GM13976 (cell line): ENCODE data around the gene PLEKHO2.

Experiments
- DNase-seq: peaks from one replicate; pipeline ENCODE4 v3.0.0; 2012; ENCODE audit warnings: low spot score
- CTCF ChIP-seq: IDR thresholded peaks from 2 replicates; pipeline ENCODE4 v1.5.1; 2012; ENCODE audit warnings: borderline replicate concordance, mild to moderate bottlenecking; ENCODE audit not compliant: insufficient read depth; ENCODE audit errors: extremely low read depth, missing control alignments, control extremely low read depth
- in situ Hi-C: fragments of 300-500 bp; cut with MboI; formaldehyde crosslinking; loops from one replicate; pipeline ENCODE4 v1.12.0; 2022; ENCODE audit warnings: low sequenced_read_pairs, mixed read lengths, inconsistent platforms; ENCODE audit not compliant: unreplicated experiment

Gene PLEKHO2

GRCh38 chr15:64806509-64806908 is 35.2 kb upstream of the PLEKHO2 start:
- DNase-seq, result no peak
- no peak for TF ChIP-seq CTCF
- in situ Hi-C loops, result loop anchor here (10.0 kb wide), 1 partner anchor 52 kb away; no protein-coding TSS in a partner anchor

- no peak for TF ChIP-seq CTCF
- in situ Hi-C loops, result loop anchor here (10.0 kb wide), 1 partner anchor 52 kb away; no protein-coding TSS in a partner anchor
- no peak for DNase-seq
These were observed 34.5 kb upstream of the PLEKHO2 start for GRCh38 chr15:64807051-64807749.

GRCh38 chr15:64807751-64808222 is 33.9 kb upstream of the PLEKHO2 start:
- no peak for DNase-seq
- TF ChIP-seq CTCF, result no peak
- in situ Hi-C loops, result loop anchor here (10.0 kb wide), 1 partner anchor 53 kb away; no protein-coding TSS in a partner anchor

- TF ChIP-seq CTCF, result no peak
- in situ Hi-C loops, result loop anchor here (10.0 kb wide), 1 partner anchor 54 kb away; no protein-coding TSS in a partner anchor
- DNase-seq, result peak; percentile 15
These were observed 32.8 kb upstream of the PLEKHO2 start for GRCh38 chr15:64808785-64809453.

DNA sequence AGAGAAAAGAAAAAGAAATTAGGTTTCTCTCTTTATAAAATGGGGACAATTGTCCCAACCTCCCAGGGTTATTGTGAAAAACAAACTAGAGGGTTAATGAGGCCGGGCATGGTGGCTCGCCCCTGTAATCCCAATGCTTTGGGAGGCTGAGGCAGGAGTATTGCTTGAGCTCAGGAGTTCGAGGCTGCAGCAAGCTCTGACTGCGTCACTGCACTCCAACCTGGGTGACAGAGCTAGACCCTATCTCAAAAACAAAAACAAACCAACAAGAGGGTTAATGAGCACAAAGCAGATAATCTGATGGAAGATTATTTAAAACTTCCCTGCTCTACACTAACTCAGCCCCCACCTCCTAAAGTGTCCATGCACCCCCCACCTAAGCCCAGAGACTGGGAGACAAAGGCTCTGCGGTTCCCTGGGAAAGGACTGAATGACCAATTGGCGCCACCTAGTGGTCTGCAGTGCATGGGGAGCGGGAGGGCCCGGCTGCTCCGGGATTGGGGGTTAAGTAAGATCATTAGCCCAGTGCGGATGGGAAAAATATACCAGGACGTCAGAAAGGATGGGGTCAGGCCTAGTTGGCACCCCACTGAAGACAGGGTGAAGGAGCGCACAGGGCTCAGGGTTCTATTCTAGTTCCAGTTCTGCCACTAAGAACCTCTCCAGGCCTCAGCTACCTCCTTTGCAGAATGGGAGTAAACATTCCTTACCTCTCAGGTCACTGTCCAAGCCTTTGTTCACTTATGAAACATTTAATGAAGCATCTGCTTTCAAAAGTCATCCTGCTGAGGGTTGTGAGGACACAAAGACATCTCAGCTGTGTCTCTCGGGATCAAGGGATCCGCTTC is 31.8 kb upstream of the PLEKHO2 start:
- DNase-seq, result peak; percentile 86
- TF ChIP-seq CTCF, result peak; percentile 90
- in situ Hi-C loops, result loop anchor here (10.0 kb wide), 1 partner anchor 55 kb away; no protein-coding TSS in a partner anchor
